ENCODE measurements around the gene GPT2. TPM values are rescaled to one million over a fixed set of nuclear protein-coding genes. Genes with fewer than 3 reads are reported as not detected.

The GPT2 gene
- total RNA-seq, 1 donor from 2014 or later, result 35.0 TPM

DNA sequence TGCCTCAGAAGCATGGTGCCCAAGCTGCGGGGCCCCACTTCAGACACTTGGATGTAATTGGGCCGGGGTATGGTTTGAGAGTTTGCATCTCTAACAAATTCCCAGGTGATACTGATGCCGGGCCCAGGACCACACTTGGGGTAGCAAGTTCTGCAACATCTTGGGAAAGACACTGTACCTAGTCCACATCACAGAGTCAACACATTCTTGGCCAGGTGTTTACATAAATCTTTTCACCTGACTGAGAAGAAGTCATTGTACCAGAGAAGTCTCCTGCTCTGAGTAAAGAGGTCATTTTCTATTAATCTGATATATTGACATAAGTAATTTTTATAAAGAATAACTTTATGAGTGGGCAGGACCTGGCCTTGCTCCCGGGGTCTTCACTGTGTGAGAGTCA is 27.5 kb downstream of the GPT2 start:
- Mint-ChIP-seq H3K27ac (ENCODE audit: unreplicated experiment) (no peak overlapping the region), H3K4me3 (ENCODE audit: unreplicated experiment) (no peak overlapping the region), H3K4me1 (ENCODE audit: unreplicated experiment) (peaks cover 2% of the 10 kb centered on the region), H3K27me3 (ENCODE audit: unreplicated experiment) (no peaks in the 10 kb centered on the region), H3K9me3 (ENCODE audit: unreplicated experiment) (no peaks in the 10 kb centered on the region), H3K36me3 (ENCODE audit: unreplicated experiment) (peaks cover 32% of the 10 kb centered on the region)
- no peak for DNase-seq (ENCODE audit: extremely low spot score, unreplicated experiment)
- TF ChIP-seq, protein P1, sequence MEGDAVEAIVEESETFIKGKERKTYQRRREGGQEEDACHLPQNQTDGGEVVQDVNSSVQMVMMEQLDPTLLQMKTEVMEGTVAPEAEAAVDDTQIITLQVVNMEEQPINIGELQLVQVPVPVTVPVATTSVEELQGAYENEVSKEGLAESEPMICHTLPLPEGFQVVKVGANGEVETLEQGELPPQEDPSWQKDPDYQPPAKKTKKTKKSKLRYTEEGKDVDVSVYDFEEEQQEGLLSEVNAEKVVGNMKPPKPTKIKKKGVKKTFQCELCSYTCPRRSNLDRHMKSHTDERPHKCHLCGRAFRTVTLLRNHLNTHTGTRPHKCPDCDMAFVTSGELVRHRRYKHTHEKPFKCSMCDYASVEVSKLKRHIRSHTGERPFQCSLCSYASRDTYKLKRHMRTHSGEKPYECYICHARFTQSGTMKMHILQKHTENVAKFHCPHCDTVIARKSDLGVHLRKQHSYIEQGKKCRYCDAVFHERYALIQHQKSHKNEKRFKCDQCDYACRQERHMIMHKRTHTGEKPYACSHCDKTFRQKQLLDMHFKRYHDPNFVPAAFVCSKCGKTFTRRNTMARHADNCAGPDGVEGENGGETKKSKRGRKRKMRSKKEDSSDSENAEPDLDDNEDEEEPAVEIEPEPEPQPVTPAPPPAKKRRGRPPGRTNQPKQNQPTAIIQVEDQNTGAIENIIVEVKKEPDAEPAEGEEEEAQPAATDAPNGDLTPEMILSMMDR (IDR thresholded peaks at IDR 0.05), result no peak

DNA sequence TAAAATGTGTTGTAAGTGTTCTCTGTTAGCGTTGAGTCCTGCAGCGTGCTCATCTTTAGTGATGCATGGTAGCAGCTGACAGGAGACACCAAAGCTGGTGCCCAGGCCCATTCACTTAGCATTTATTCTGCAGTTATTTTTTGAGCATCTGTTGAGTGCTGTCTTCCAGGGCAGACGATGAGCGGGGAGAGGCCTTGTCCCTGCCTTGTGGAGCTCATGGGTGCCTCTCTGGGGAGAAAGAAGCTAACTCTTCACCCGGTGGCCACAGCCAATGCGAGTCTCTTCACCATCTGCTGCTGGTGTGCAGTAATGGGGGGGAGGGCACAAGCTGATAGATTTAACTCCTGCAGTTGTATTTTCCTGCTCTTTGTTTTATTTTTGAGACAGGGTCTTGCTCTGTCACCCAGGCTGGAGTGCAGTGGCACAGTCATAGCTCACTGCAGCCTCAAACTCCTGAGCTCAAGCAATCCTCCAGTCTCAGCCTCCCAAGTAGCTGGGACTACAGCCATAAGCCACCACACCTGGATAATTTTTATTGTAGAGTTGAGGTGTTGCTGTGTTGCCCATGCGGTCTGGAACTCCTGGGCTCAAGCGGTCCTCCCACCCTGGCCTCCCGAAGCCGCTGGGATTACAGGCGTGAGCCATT is 30.5 kb downstream of the GPT2 start:
- Mint-ChIP-seq H3K27me3 (ENCODE audit: unreplicated experiment) (no peaks in the 10 kb centered on the region), H3K4me3 (ENCODE audit: unreplicated experiment) (no peak overlapping the region), H3K27ac (ENCODE audit: unreplicated experiment) (no peak overlapping the region), H3K9me3 (ENCODE audit: unreplicated experiment) (no peaks in the 10 kb centered on the region), H3K36me3 (ENCODE audit: unreplicated experiment) (peaks cover 37% of the 10 kb centered on the region), H3K4me1 (ENCODE audit: unreplicated experiment) (no peaks in the 10 kb centered on the region)
- TF ChIP-seq, protein P1 (IDR thresholded peaks at IDR 0.05), result no peak
- DNase-seq (ENCODE audit: extremely low spot score, unreplicated experiment), result no peak

DNA sequence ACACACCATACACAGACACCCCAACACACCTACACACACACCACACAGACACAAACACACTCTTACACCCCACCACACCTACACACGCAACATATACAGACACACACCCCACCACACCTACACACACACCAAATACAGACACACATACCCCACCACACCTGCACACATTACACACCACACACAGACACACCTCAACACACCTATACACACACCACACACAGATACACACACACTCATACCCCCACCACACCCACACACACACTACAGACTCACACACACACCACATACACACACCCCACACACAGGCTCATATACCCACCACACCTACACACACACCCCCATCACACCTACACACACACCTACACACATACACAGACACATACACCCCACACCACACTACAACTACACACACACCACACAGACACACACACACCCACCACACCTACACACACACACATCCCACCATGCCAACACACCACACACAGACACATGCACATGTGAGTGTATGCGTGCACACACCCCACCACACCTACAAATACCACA is 31.4 kb downstream of the GPT2 start:
- DNase-seq (ENCODE audit: extremely low spot score, unreplicated experiment), result no peak
- Mint-ChIP-seq H3K9me3 (ENCODE audit: unreplicated experiment) (no peaks in the 10 kb centered on the region), H3K36me3 (ENCODE audit: unreplicated experiment) (peaks cover 41% of the 10 kb centered on the region), H3K4me1 (ENCODE audit: unreplicated experiment) (no peaks in the 10 kb centered on the region), H3K4me3 (ENCODE audit: unreplicated experiment) (no peak overlapping the region), H3K27me3 (ENCODE audit: unreplicated experiment) (no peaks in the 10 kb centered on the region), H3K27ac (ENCODE audit: unreplicated experiment) (no peak overlapping the region)
- TF ChIP-seq, protein P1 (IDR thresholded peaks at IDR 0.05), result no peak

DNA sequence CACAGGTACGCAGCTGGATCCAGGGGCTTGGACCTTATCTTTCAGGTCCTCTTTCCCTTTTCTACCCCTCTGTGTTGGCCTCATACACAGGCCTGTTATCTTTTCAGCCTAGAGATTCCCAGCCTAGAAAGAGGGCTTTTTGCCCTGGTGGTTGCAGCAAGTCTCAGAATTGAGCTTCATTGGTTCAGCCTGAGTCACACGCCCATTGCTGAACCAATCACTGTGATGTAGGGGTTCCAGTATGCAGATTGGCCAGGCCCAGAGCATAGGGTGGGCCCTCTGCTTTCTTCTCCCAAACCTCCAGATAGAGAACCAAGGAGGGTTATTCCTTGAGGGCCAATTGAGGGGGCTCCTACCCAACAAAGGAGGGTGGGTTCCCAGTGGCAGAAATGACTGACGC is 32.8 kb downstream of the GPT2 start:
- H3K4me3 Mint-ChIP-seq (ENCODE audit: unreplicated experiment), result no peak overlapping the region
- no peaks in the 10 kb centered on the region for H3K9me3 Mint-ChIP-seq (ENCODE audit: unreplicated experiment)
- no peaks in the 10 kb centered on the region for H3K4me1 Mint-ChIP-seq (ENCODE audit: unreplicated experiment)
- no peaks in the 10 kb centered on the region for H3K27me3 Mint-ChIP-seq (ENCODE audit: unreplicated experiment)
- TF ChIP-seq, protein P1 (IDR thresholded peaks at IDR 0.05), result no peak
- H3K36me3 Mint-ChIP-seq (ENCODE audit: unreplicated experiment), result peaks cover 31% of the 10 kb centered on the region
- no peak overlapping the region for H3K27ac Mint-ChIP-seq (ENCODE audit: unreplicated experiment)
- DNase-seq (ENCODE audit: extremely low spot score, unreplicated experiment), result no peak

DNA sequence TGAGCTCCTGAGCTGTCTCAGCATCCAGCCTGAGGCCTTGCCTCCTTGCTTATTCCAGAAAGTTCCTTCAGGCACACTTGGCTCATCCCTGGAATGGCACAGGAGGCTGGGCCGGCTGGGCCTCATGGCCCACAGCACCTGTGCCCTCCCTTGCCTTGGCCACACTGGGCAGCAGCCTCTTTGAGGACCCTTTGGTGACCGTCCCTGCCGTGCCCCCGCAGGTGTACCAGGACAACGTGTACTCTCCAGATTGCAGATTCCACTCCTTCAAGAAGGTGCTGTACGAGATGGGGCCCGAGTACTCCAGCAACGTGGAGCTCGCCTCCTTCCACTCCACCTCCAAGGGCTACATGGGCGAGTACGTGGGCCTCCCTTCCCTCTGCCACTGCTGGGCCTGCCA is 34.2 kb downstream of the GPT2 start:
- TF ChIP-seq, protein P1 (IDR thresholded peaks at IDR 0.05), result no peak
- H3K36me3 Mint-ChIP-seq (ENCODE audit: unreplicated experiment), result peaks cover 39% of the 10 kb centered on the region
- DNase-seq (ENCODE audit: extremely low spot score, unreplicated experiment), result no peak
- no peaks in the 10 kb centered on the region for H3K9me3 Mint-ChIP-seq (ENCODE audit: unreplicated experiment)
- H3K27me3 Mint-ChIP-seq (ENCODE audit: unreplicated experiment), result no peaks in the 10 kb centered on the region
- no peaks in the 10 kb centered on the region for H3K4me1 Mint-ChIP-seq (ENCODE audit: unreplicated experiment)
- H3K4me3 Mint-ChIP-seq (ENCODE audit: unreplicated experiment), result no peak overlapping the region
- H3K27ac Mint-ChIP-seq (ENCODE audit: unreplicated experiment), result no peak overlapping the region

All from osteocyte (in vitro differentiated cells).